AG09309 (cell line): Measurements from ENCODE around the gene OR52E2.

Source experiments
- DNase-seq: peaks from one replicate; pipeline ENCODE4 v3.0.0-alpha.2; 2010; ENCODE audit warnings: low read depth
- H3K4me3 ChIP-seq: 2 replicates; pipeline ENCODE4 v1.5.1; 2011; ENCODE audit warnings: mild to moderate bottlenecking, low read depth, low read length, moderate library complexity; ENCODE audit not compliant: control insufficient read depth
- TF ChIP-seq, protein P1 (sequence below): IDR thresholded peaks from 2 replicates; pipeline ENCODE4 v1.5.1; 2011; ENCODE audit warnings: mild to moderate bottlenecking, low read depth, low read length, inconsistent platforms; ENCODE audit not compliant: insufficient read depth, control insufficient read depth; ENCODE audit errors: missing control alignments

Gene OR52E2

DNA sequence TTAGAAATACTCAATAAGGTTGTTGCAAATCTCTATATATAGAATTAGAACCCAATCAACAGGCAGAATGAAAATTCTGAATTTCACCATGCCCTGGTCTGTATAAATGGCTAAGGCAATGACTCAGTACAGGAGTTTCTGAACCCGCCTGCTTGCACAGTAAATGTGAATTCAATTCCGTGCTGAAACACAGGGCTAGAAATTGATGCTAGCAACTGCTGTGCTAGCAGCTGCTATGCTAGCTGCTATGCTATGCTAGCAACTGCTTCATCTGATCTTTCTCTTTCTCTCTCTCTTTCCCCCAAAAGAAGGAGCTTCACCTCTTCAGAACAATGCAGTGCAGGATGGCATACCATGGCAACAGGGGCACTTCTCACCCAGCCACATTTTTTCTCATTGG, 22.8 kb downstream of the OR52E2 start:
- H3K4me3 ChIP-seq, result no peak overlapping the region
- TF ChIP-seq, protein P1, sequence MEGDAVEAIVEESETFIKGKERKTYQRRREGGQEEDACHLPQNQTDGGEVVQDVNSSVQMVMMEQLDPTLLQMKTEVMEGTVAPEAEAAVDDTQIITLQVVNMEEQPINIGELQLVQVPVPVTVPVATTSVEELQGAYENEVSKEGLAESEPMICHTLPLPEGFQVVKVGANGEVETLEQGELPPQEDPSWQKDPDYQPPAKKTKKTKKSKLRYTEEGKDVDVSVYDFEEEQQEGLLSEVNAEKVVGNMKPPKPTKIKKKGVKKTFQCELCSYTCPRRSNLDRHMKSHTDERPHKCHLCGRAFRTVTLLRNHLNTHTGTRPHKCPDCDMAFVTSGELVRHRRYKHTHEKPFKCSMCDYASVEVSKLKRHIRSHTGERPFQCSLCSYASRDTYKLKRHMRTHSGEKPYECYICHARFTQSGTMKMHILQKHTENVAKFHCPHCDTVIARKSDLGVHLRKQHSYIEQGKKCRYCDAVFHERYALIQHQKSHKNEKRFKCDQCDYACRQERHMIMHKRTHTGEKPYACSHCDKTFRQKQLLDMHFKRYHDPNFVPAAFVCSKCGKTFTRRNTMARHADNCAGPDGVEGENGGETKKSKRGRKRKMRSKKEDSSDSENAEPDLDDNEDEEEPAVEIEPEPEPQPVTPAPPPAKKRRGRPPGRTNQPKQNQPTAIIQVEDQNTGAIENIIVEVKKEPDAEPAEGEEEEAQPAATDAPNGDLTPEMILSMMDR, result no peak
- no peak for DNase-seq

DNA sequence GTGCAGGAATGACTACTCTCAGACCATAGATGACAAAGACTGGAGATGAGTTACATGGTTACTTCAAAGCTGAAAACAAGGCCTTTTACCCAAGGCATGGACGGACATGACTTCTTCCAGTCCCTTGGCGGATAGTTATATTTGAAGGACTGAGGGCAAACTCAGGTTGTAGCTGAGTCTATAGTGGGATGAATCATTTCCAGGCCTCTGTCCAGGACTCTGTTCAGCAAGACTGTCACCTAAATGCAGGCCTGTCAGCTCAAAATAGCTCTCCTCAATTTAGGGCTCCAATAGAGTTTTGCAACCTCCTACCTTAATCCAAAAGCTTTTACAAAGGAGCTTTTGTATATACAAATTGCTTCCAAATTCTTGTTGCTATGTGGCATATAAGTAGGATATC, 37.4 kb downstream of the OR52E2 start:
- TF ChIP-seq, protein P1, result no peak
- no peak for DNase-seq
- H3K4me3 ChIP-seq, result no peak overlapping the region

DNA sequence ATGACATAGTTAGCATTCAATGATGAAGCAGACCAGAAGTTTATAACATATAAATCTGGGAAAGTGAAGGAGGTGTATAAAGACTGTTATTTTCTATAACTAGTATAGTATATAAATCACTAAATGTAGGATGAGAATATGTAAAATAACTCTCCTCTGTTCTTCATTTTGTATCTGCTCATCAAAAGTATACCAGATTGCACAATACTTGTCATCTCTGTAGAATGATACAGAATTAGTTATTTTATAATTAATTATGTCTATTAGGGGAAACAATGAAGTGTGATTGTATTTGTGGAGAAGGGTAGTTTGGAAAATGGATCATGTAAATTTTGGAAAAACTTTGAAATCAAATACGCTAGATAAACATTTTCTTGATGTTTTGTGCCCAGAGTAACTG, 46.4 kb downstream of the OR52E2 start:
- no peak overlapping the region for H3K4me3 ChIP-seq
- TF ChIP-seq, protein P1, result no peak

DNA sequence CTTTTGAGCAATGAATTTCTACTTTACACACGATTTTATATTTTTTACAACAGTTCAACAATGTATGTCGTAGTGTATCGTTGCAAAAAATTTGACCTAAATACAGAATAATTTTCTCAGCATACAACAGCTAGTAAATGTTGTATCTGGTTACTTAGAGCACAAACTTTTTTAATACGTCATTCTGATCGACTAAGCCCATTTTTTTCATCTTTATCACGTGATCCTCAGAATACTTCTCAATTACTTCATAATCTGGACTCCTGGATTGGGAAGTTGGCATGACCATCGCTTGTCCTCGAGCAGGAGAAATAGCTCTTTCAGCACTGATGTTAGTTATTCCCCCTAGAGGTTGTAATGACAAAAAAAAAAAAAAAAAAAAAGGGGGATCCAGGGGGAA, 48.2 kb downstream of the OR52E2 start:
- DNase-seq, result no peak
- TF ChIP-seq, protein P1, result no peak
- H3K4me3 ChIP-seq, result no peak overlapping the region

More for the DNA sequence above, 46.4 kb downstream of the OR52E2 start:
- no peak for DNase-seq
